Small intestine (tissue), 7 donors: ENCODE results near the gene BUD13. TPM values are rescaled to one million over a fixed set of nuclear protein-coding genes. Genes with fewer than 3 reads are reported as not detected.

Experiments
- DNase-seq, 2 donors: peaks; one replicate each; pipeline versions ENCODE4 v3.0.0 to v3.0.0-alpha.2; 2013
- FAIRE-seq: peaks from 2 replicates; lab custom pipeline; 2012; peaks lifted over from hg19 to GRCh38; lab: Jason Lieb, UNC
- H3K27ac ChIP-seq, 3 donors: one replicate each; pipeline ENCODE4 v1.5.1; 2013; ENCODE audit warnings: low read length in 2 of 3, mild to moderate bottlenecking in 2 of 3, control low read depth in 1 of 3, inconsistent platforms in 1 of 3, low read depth in 1 of 3, moderate library complexity in 1 of 3
- H3K27me3 ChIP-seq, 3 donors: one replicate each; pipeline ENCODE4 v1.6.1; 2013; ENCODE audit warnings: low read length in 3 of 3, inconsistent platforms in 1 of 3; ENCODE audit not compliant: control insufficient read depth in 3 of 3, insufficient read depth in 3 of 3
- H3K36me3 ChIP-seq, 3 donors: one replicate each; pipeline ENCODE4 v1.6.1; 2013; ENCODE audit warnings: low read length in 3 of 3, inconsistent platforms in 1 of 3, low read depth in 1 of 3, mild to moderate bottlenecking in 1 of 3, moderate library complexity in 1 of 3; ENCODE audit not compliant: control insufficient read depth in 3 of 3, insufficient read depth in 2 of 3
- H3K4me1 ChIP-seq, 3 donors: one replicate each; pipeline ENCODE4 v1.6.1; 2013; ENCODE audit warnings: low read length in 2 of 3, inconsistent platforms in 1 of 3, low read depth in 1 of 3, mild to moderate bottlenecking in 1 of 3, moderate library complexity in 1 of 3; ENCODE audit not compliant: control insufficient read depth in 3 of 3, insufficient read depth in 2 of 3
- H3K4me3 ChIP-seq, 3 donors: one replicate each; pipeline ENCODE4 v1.5.1; 2013; ENCODE audit warnings: low read length in 3 of 3, control low read depth in 1 of 3, inconsistent platforms in 1 of 3, low read depth in 1 of 3, mild to moderate bottlenecking in 1 of 3, moderate library complexity in 1 of 3
- H3K9me3 ChIP-seq, 2 donors: one replicate each; pipeline ENCODE4 v1.6.1; 2013; ENCODE audit warnings: low read depth in 1 of 2, low read length in 1 of 2; ENCODE audit not compliant: control insufficient read depth in 2 of 2, insufficient read depth in 1 of 2
- WGBS, 3 donors: extraction: QIAGEN DNeasy Blood & Tissue Kit; methylation state at CpG; one replicate each; pipeline ENCODE4 v1.1.7; 2013; 5-methylcytosine and 5-hydroxymethylcytosine counted together
- polyA plus RNA-seq, 4 donors: library from polyadenylated mRNA; stranded (reverse) in 3 of 4; unstranded in 1 of 4; fragments of 200-250 nt in 3 of 4; fragments of 120-200 nt in 1 of 4; gene quantifications; one replicate each; pipeline versions ENCODE4 v1.2.1 to v1.2.3, GENCODE V29; 2013
- donor health status: healthy with polysubstance abuse.
- donor health status: control.
- donor health status: control.
- donor health status: Bipolar disorder and iron deficiency.
- donor health status: healthy.

BUD13 gene
- polyA plus RNA-seq, 4 donors: 13.6 to 29.1 (median 20.0) TPM

GRCh38 chr11:116778556-116778955, 5.8 kb upstream of the BUD13 start:
- Histone ChIP-seq H3K4me3 (no peak overlapping the region), H3K36me3 (peaks cover 6 to 36% (median 25%) of the 10 kb centered on the region in 3 donors), H3K4me1 (no peaks in the 10 kb centered on the region), H3K27ac (no peak overlapping the region), H3K9me3 (no peaks in the 10 kb centered on the region), H3K27me3 (no peaks in the 10 kb centered on the region)
- WGBS, 3 donors: 94 to 100% (median 95%) methylated on average over 4 of the region's 4 CpGs
- DNase-seq (no peak), FAIRE-seq (no peak)

GRCh38 chr11:116777056-116777455, 4.3 kb upstream of the BUD13 start:
- FAIRE-seq: no peak
- 80 to 82% (median 82%) methylated on average over 7 of the region's 7 CpGs for WGBS, 3 donors
- H3K27ac ChIP-seq: no peak overlapping the region

GRCh38 chr11:116776522-116776984, 3.8 kb upstream of the BUD13 start:
- Histone ChIP-seq H3K4me1 (peaks cover 0 to 5% (median 0%) of the 10 kb centered on the region in 3 donors), H3K4me3 (no peak overlapping the region), H3K9me3 (no peaks in the 10 kb centered on the region), H3K36me3 (peaks cover 3 to 23% (median 17%) of the 10 kb centered on the region in 3 donors), H3K27ac (no peak overlapping the region), H3K27me3 (no peaks in the 10 kb centered on the region)
- FAIRE-seq (no peak), DNase-seq (no peak)

More at GRCh38 chr11:116777056-116777455, 4.3 kb upstream of the BUD13 start:
- Histone ChIP-seq H3K4me3 (no peak overlapping the region), H3K36me3 (peaks cover 6 to 25% (median 19%) of the 10 kb centered on the region in 3 donors), H3K27me3 (no peaks in the 10 kb centered on the region), H3K4me1 (no peaks in the 10 kb centered on the region), H3K9me3 (no peaks in the 10 kb centered on the region)
- no peak for DNase-seq

GRCh38 chr11:116775975-116776374, 3.2 kb upstream of the BUD13 start:
- no peak overlapping the region for H3K27ac ChIP-seq
- H3K27me3 ChIP-seq: no peaks in the 10 kb centered on the region
- no peak for FAIRE-seq
- WGBS, 3 donors: 88 to 98% (median 94%) methylated on average over 5 of the region's 5 CpGs
- H3K36me3 ChIP-seq: peaks cover 3 to 23% (median 15%) of the 10 kb centered on the region in 3 donors
- peaks cover 0 to 6% (median 0%) of the 10 kb centered on the region in 3 donors for H3K4me1 ChIP-seq
- no peak for DNase-seq
- no peak overlapping the region for H3K4me3 ChIP-seq
- H3K9me3 ChIP-seq: no peaks in the 10 kb centered on the region

GRCh38 chr11:116774661-116775060, 1.9 kb upstream of the BUD13 start:
- no peak for DNase-seq
- Histone ChIP-seq H3K9me3 (no peaks in the 10 kb centered on the region), H3K4me1 (peaks cover 0 to 6% (median 0%) of the 10 kb centered on the region in 3 donors), H3K27ac (no peak overlapping the region), H3K27me3 (no peaks in the 10 kb centered on the region), H3K36me3 (peaks cover 0 to 16% (median 10%) of the 10 kb centered on the region in 3 donors), H3K4me3 (no peak overlapping the region)
- 83 to 88% (median 83%) methylated on average over 5 of the region's 5 CpGs for WGBS, 3 donors
- no peak for FAIRE-seq

- peak overlapping the region; percentile 75 to 96 (median 83) for H3K4me3 ChIP-seq
- H3K27me3 ChIP-seq: no peaks in the 10 kb centered on the region
- H3K9me3 ChIP-seq: no peaks in the 10 kb centered on the region
- DNase-seq: peak in 1 of 2 donors; percentile 38
- peaks cover 0 to 13% (median 3%) of the 10 kb centered on the region in 3 donors for H3K36me3 ChIP-seq
- WGBS, 3 donors: 2 to 5% (median 3%) methylated on average over 25 of the region's 25 CpGs
- H3K27ac ChIP-seq: peak overlapping the region; percentile 74 to 92 (median 91)
- no peak for FAIRE-seq
- peaks cover 0 to 6% (median 0%) of the 10 kb centered on the region in 3 donors for H3K4me1 ChIP-seq
These were observed 663 bp upstream of the BUD13 start for GRCh38 chr11:116773203-116774097.

GRCh38 chr11:116771935-116772334, 852 bp downstream of the BUD13 start:
- peak overlapping the region; percentile 75 to 96 (median 83) for H3K4me3 ChIP-seq
- no peak for DNase-seq
- no peak for FAIRE-seq
- H3K9me3 ChIP-seq: no peaks in the 10 kb centered on the region
- WGBS, 3 donors: 0 to 7% (median 5%) methylated on average over 2 of the region's 2 CpGs
- no peaks in the 10 kb centered on the region for H3K27me3 ChIP-seq
- peak overlapping the region in 1 of 3 donors; percentile 91 for H3K27ac ChIP-seq
- peaks cover 0 to 9% (median 0%) of the 10 kb centered on the region in 3 donors for H3K36me3 ChIP-seq
- peaks cover 0 to 6% (median 0%) of the 10 kb centered on the region in 3 donors for H3K4me1 ChIP-seq

- Histone ChIP-seq H3K27me3 (no peaks in the 10 kb centered on the region), H3K9me3 (no peaks in the 10 kb centered on the region), H3K27ac (no peak overlapping the region), H3K36me3 (peaks cover 18 to 31% (median 29%) of the 10 kb centered on the region in 3 donors), H3K4me3 (no peak overlapping the region), H3K4me1 (no peaks in the 10 kb centered on the region)
- WGBS, 3 donors: 91 to 93% (median 91%) methylated on average over 2 of the region's 2 CpGs
- no peak for DNase-seq
- no peak for FAIRE-seq
These were observed 10.7 kb downstream of the BUD13 start for GRCh38 chr11:116762132-116762531.
